Measurements from ENCODE around the gene CTR9. TPM values are rescaled to one million over a fixed set of nuclear protein-coding genes. Genes with fewer than 3 reads are reported as not detected.

Gene CTR9
- 10 to 100 TPM; 15.9 to 38.9 (median 20.0) TPM for total RNA-seq
- long read RNA-seq, partial matches to known transcripts, result 6 of 7 reads
- long read RNA-seq, other reads (novel, unspliced or antisense), result 1 of 7 reads

GRCh38 chr11:10750838-10751580 lies at the start of gene CTR9:
Gene CTR9 (plus strand): TSS chr11:10751246. CDS start chr11:10751413, 167 bp downstream.
- TF ChIP-seq CTCF (IDR thresholded peaks at IDR 0.05) (peak in 2 of 4 donors; percentile 26), POLR2A (IDR thresholded peaks at IDR 0.05) (peak; percentile 97)
- Histone ChIP-seq H3K4me1 (peaks cover 0 to 14% (median 5%) of the 10 kb centered on the region in 4 donors), H3K27ac (peak within 1 kb of the TSS; percentile 82 to 95 (median 91)), H3K4me3 (peak within 1 kb of the TSS; percentile 75 to 90 (median 80)), H3K9me3 (no peaks in the 10 kb centered on the region), H3K27me3 (no peaks in the 10 kb centered on the region), H3K36me3 (peaks cover 0 to 25% (median 5%) of the 10 kb centered on the region in 4 donors)
- peak; percentile 93 to 98 (median 98) for ATAC-seq
- WGBS (ENCODE audit: insufficient coverage, low coverage, low lambda C conversion rate, missing lambda C conversion rate), result 3% methylated on average over 17 of the region's 67 CpGs
- intact Hi-C loops (cut with DNase I), result no loop called here
- DNase-seq, result peak; percentile 95 to 96 (median 96)

GRCh38 chr11:10701982-10702381 lies 49.1 kb upstream of the CTR9 start:
- no peaks in the 10 kb centered on the region for H3K9me3 ChIP-seq
- ATAC-seq (no peak), DNase-seq (no peak)
- H3K4me1 ChIP-seq, result no peaks in the 10 kb centered on the region
- no peaks in the 10 kb centered on the region for H3K36me3 ChIP-seq
- no peak overlapping the region for H3K27ac ChIP-seq
- H3K4me3 ChIP-seq, result no peak overlapping the region
- 60% methylated on average over 1 of the region's 3 CpGs for WGBS (ENCODE audit: insufficient coverage, low coverage, low lambda C conversion rate, missing lambda C conversion rate)
- TF ChIP-seq POLR2A (IDR thresholded peaks at IDR 0.05) (no peak), CTCF (IDR thresholded peaks at IDR 0.05) (no peak)
- intact Hi-C loops (cut with DNase I), result no loop called here
- H3K27me3 ChIP-seq, result no peaks in the 10 kb centered on the region

GRCh38 chr11:10708131-10708530 lies 42.9 kb upstream of the CTR9 start:
- intact Hi-C loops (cut with DNase I), result no loop called here
- WGBS (ENCODE audit: insufficient coverage, low coverage, low lambda C conversion rate, missing lambda C conversion rate), result 73% methylated on average over 2 of the region's 3 CpGs
- no peaks in the 10 kb centered on the region for H3K27me3 ChIP-seq
- H3K36me3 ChIP-seq, result no peaks in the 10 kb centered on the region
- no peaks in the 10 kb centered on the region for H3K4me1 ChIP-seq
- no peak for ATAC-seq
- no peak overlapping the region for H3K4me3 ChIP-seq
- no peak for DNase-seq
- H3K27ac ChIP-seq, result no peak overlapping the region
- H3K9me3 ChIP-seq, result no peaks in the 10 kb centered on the region
- TF ChIP-seq CTCF (IDR thresholded peaks at IDR 0.05) (no peak), POLR2A (IDR thresholded peaks at IDR 0.05) (no peak)

- H3K36me3 ChIP-seq, result no peaks in the 10 kb centered on the region
- intact Hi-C loops (cut with DNase I), result no loop called here
- H3K4me1 ChIP-seq, result no peaks in the 10 kb centered on the region
- DNase-seq, result no peak
- H3K27ac ChIP-seq, result no peak overlapping the region
- H3K27me3 ChIP-seq, result no peaks in the 10 kb centered on the region
- no peak overlapping the region for H3K4me3 ChIP-seq
- 55% methylated on average over 5 of the region's 5 CpGs for WGBS (ENCODE audit: insufficient coverage, low coverage, low lambda C conversion rate, missing lambda C conversion rate)
- TF ChIP-seq CTCF (IDR thresholded peaks at IDR 0.05) (no peak), POLR2A (IDR thresholded peaks at IDR 0.05) (no peak)
- no peak for ATAC-seq
- no peaks in the 10 kb centered on the region for H3K9me3 ChIP-seq
These were observed 41.6 kb upstream of the CTR9 start for GRCh38 chr11:10709299-10710086.
